Sigmoid colon (tissue), 7 donors: ENCODE data around the gene SIAH2. TPM values are rescaled to one million over a fixed set of nuclear protein-coding genes. Genes with fewer than 3 reads are reported as not detected.

Experiments
- DNase-seq: peaks from one replicate; pipeline ENCODE4 v3.0.0-alpha.2; 2019
- H3K27ac ChIP-seq, 4 donors: fragments of 200-600 bp; sonication (generic); one replicate each; pipeline ENCODE4 v1.5.1; 2016 to 2019; ENCODE audit warnings: mild to moderate bottlenecking in 1 of 4
- H3K27me3 ChIP-seq, 3 donors: fragments of 200-600 bp; sonication (generic); one replicate each; pipeline ENCODE4 v1.5.1; 2019; ENCODE audit warnings: mild to moderate bottlenecking in 1 of 3
- H3K36me3 ChIP-seq, 4 donors: fragments of 200-600 bp; sonication (generic); one replicate each; pipeline ENCODE4 v1.5.1; 2016 to 2019
- H3K4me1 ChIP-seq, 4 donors: fragments of 200-600 bp; sonication (generic); one replicate each; pipeline ENCODE4 v1.5.1; 2017 to 2019
- H3K4me3 ChIP-seq, 4 donors: fragments of 200-600 bp; sonication (generic); one replicate each; pipeline ENCODE4 v1.5.1; 2017 to 2019; ENCODE audit warnings: mild to moderate bottlenecking in 2 of 4, moderate library complexity in 1 of 4
- H3K9me3 ChIP-seq, 4 donors: fragments of 200-600 bp in 3 of 4; sonication (generic) in 3 of 4; one replicate each; pipeline versions ENCODE4 v1.5.1 to v1.6.1; 2013 to 2019
- EP300 ChIP-seq, 4 donors: sonication (generic); formaldehyde crosslinking; IDR thresholded peaks; one replicate each; pipeline ENCODE4 v1.6.1; 2017; ENCODE audit warnings: antibody characterized with exemption in 4 of 4
- POLR2A ChIP-seq, 2 donors: fragments of 450-650 bp; IDR thresholded peaks; one replicate each; pipeline ENCODE4 v1.6.1; 2016; ENCODE audit warnings: antibody characterized with exemption in 2 of 2, mild to moderate bottlenecking in 2 of 2, moderate library complexity in 2 of 2
- POLR2AphosphoS5 ChIP-seq, 4 donors: sonication (generic); formaldehyde crosslinking; IDR thresholded peaks; one replicate each; pipeline ENCODE4 v1.6.1; 2017; ENCODE audit warnings: antibody characterized with exemption in 4 of 4
- WGBS, 2 donors: extraction: QIAGEN DNeasy Blood & Tissue Kit; methylation state at CpG; one replicate each; pipeline ENCODE4 v1.1.7; 2013; 5-methylcytosine and 5-hydroxymethylcytosine counted together
- intact Hi-C: fragments of 100-400 bp; cut with DNase I; formaldehyde crosslinking; loops from one replicate; pipeline ENCODE4 v1.15.1; 2023
- polyA plus RNA-seq, 3 donors: library from polyadenylated mRNA; stranded (reverse); fragments of 200-250 nt; gene quantifications; one replicate each; pipeline ENCODE4 v1.2.3, GENCODE V29; 2013
- total RNA-seq, 4 donors: library from RNA; depleted of rRNA; stranded (reverse); fragments of >200 nt; gene quantifications; one replicate each; pipeline ENCODE4 v1.1.0, GENCODE V29; 2016
- TF ChIP-seq, protein P1 (sequence below), 4 experiments: fragments of 450-650 bp in 3 of 4; fragments of 200-600 bp in 1 of 4; IDR thresholded peaks; one replicate each; pipeline ENCODE4 v1.5.1; 2016 to 2019; ENCODE audit warnings: antibody characterized with exemption in 4 of 4, mild to moderate bottlenecking in 3 of 4, moderate library complexity in 2 of 4
- donor health status: healthy with polysubstance abuse.
- donor health status: Bipolar disorder and iron deficiency.
- donor health status: healthy.

The SIAH2 gene
- total and polyA plus RNA-seq, 7 donors: 12.0 to 35.0 (median 21.2) TPM

DNA sequence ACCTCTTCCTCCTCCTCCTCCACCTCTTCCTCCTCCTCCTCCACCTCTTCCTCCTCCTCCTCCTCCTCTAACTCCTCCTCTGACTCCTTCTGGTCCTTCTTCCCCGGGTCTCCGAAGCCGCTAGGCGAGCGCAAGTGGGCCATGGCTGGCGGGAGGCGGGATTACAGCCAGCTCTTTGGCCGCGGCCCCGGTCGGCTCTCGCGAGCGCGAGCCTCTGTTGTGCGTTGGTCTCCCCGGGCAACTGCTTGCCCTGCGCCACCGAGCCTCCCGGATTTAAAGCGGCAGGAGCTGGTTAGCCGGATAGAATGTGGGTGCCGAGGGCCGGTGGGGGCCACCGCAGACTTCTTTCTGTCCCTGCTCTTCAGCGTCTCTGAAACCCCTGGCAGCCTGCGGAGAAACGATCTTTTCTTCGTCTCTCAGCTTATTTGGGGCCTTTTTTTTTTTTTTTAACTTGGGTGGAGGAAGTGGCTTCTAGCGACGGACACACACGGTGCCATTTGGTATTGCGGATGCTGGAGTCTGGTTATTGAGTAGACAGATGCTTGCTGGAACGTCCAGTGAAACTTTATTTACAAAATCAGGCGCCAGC lies 59.1 kb downstream of the SIAH2 start, which contains the start of gene ERICH6:
Gene ERICH6, minus strand, starts transcription at position 165 of the 589 bp plus-strand sequence. Its CDS starts 22 bp downstream, at position 143.
- H3K27me3 ChIP-seq: no peaks in the 10 kb centered on the region
- peak within 1 kb of the TSS; percentile 55 to 61 (median 56) for H3K4me3 ChIP-seq
- no peaks in the 10 kb centered on the region for H3K36me3 ChIP-seq
- H3K9me3 ChIP-seq: no peaks in the 10 kb centered on the region
- WGBS, 2 donors: 0% methylated on average over 35 of the region's 35 CpGs
- peak; percentile 95 for DNase-seq
- peak within 1 kb of the TSS; percentile 76 to 80 (median 79) for H3K27ac ChIP-seq
- TF ChIP-seq POLR2A (IDR thresholded peaks at IDR 0.05) (peak in 1 of 2 donors; percentile 19), EP300 (IDR thresholded peaks at IDR 0.05) (no peak), POLR2AphosphoS5 (IDR thresholded peaks at IDR 0.05) (peak; percentile 24 to 72 (median 68))
- TF ChIP-seq, protein P1, sequence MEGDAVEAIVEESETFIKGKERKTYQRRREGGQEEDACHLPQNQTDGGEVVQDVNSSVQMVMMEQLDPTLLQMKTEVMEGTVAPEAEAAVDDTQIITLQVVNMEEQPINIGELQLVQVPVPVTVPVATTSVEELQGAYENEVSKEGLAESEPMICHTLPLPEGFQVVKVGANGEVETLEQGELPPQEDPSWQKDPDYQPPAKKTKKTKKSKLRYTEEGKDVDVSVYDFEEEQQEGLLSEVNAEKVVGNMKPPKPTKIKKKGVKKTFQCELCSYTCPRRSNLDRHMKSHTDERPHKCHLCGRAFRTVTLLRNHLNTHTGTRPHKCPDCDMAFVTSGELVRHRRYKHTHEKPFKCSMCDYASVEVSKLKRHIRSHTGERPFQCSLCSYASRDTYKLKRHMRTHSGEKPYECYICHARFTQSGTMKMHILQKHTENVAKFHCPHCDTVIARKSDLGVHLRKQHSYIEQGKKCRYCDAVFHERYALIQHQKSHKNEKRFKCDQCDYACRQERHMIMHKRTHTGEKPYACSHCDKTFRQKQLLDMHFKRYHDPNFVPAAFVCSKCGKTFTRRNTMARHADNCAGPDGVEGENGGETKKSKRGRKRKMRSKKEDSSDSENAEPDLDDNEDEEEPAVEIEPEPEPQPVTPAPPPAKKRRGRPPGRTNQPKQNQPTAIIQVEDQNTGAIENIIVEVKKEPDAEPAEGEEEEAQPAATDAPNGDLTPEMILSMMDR (IDR thresholded peaks at IDR 0.05): peak in 2 of 4 experiments; percentile 19 to 44
- peaks cover 0 to 15% (median 6%) of the 10 kb centered on the region in 4 donors for H3K4me1 ChIP-seq
- intact Hi-C loops: loop anchor here (2.0 to 5.0 kb wide), 2 partner anchors 101 to 157 kb away; partner anchors contain the start of genes EIF2A, SELENOT and SERP1

DNA sequence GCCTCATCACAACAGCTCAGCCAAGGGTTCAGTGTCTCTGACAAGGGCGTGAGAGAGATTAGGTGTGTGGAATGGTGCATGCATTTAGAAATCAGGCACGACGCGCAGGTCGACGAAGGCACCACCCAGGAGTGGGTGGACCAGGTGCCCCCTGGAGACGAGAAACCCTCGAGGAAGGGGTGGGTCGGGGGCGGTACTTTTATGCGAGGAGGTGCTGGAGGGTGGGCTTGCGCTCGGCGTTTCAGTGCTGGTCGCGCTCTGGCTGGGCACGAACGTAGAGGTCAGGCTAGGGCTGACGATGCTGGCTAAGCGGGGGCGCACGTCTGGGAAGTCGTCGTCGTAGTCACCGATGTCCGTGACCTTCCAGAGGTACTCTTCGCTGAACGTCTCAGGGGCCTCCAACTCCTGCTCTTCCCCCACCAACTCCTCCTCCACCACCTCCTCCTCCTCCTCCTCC lies 59.6 kb downstream of the SIAH2 start:
- 3 to 4% methylated on average over 29 of the region's 29 CpGs for WGBS, 2 donors
- no peaks in the 10 kb centered on the region for H3K9me3 ChIP-seq
- intact Hi-C loops: loop anchor here (2.0 to 5.0 kb wide), 2 partner anchors 101 to 156 kb away; partner anchors contain the start of genes EIF2A, SELENOT and SERP1
- DNase-seq: peak; percentile 70
- peaks cover 0 to 15% (median 6%) of the 10 kb centered on the region in 4 donors for H3K4me1 ChIP-seq
- TF ChIP-seq EP300 (IDR thresholded peaks at IDR 0.05) (no peak), POLR2AphosphoS5 (IDR thresholded peaks at IDR 0.05) (no peak), POLR2A (IDR thresholded peaks at IDR 0.05) (no peak)
- TF ChIP-seq, protein P1 (IDR thresholded peaks at IDR 0.05): no peak
- H3K27ac ChIP-seq: peak overlapping the region; percentile 76 to 80 (median 79)
- H3K4me3 ChIP-seq: peak overlapping the region; percentile 55 to 61 (median 56)
- H3K36me3 ChIP-seq: no peaks in the 10 kb centered on the region
- H3K27me3 ChIP-seq: no peaks in the 10 kb centered on the region

DNA sequence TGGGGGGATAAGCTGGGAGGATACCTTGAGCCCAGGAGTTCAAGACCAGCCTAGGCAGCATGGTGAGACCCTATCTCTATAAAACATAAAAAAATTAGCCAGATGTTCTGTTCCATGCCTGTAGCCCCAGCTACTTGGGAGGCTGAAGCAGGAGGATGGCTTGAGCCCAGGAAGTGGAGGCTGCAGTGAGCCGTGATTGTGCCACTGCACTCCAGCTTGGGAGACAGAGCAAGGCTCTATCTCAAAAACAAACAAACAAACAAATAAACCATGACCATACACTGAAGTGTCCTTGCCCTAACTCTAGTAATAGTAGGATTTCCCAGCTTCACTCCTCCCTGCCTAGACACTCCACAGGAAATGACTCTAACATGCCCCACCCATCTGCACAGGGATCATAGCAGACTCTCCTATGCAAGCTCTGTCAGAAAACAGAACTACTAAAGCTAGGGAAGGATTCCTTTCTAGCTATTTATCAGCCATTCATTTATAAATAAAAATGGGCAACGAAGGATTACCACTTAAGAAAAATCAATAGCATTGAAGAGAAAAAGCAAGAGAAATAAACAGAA lies 63.8 kb downstream of the SIAH2 start:
- Histone ChIP-seq H3K27ac (no peak overlapping the region), H3K9me3 (no peaks in the 10 kb centered on the region), H3K27me3 (no peaks in the 10 kb centered on the region), H3K36me3 (no peaks in the 10 kb centered on the region), H3K4me1 (peaks cover 0 to 5% (median under 1%) of the 10 kb centered on the region in 4 donors), H3K4me3 (no peak overlapping the region)
- TF ChIP-seq POLR2AphosphoS5 (IDR thresholded peaks at IDR 0.05) (no peak), POLR2A (IDR thresholded peaks at IDR 0.05) (no peak), EP300 (IDR thresholded peaks at IDR 0.05) (no peak)
- TF ChIP-seq, protein P1 (IDR thresholded peaks at IDR 0.05): no peak
- intact Hi-C loops: no loop called here
- WGBS, 2 donors: 63 to 87% methylated on average over 2 of the region's 2 CpGs
- DNase-seq: no peak

DNA sequence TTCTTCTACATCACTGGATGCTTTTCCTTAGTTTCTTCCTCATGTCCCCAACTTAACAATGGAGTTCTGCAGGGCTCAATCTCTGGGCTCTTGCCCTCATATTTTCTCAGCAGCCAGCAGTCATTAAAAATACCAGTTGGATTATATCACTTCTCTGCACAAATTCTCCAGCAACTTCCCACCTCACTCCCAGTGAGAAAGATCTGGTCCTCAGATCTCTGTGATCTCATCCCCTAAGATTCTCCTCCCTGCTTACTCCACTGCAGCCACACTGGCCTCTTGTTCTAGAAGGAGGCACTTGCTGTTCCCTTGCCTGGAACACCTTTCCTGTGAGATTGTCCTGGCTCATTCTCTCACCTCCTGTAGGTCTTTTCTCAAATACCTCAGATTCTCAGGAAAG lies 65.3 kb downstream of the SIAH2 start:
- Histone ChIP-seq H3K27me3 (no peaks in the 10 kb centered on the region), H3K9me3 (no peaks in the 10 kb centered on the region), H3K4me1 (no peaks in the 10 kb centered on the region), H3K27ac (no peak overlapping the region), H3K4me3 (no peak overlapping the region), H3K36me3 (no peaks in the 10 kb centered on the region)
- no peak for DNase-seq
- intact Hi-C loops: no loop called here
- TF ChIP-seq POLR2A (IDR thresholded peaks at IDR 0.05) (no peak), POLR2AphosphoS5 (IDR thresholded peaks at IDR 0.05) (no peak), EP300 (IDR thresholded peaks at IDR 0.05) (no peak)
- TF ChIP-seq, protein P1 (IDR thresholded peaks at IDR 0.05): no peak
